Measurements from ENCODE around the gene INAFM2. TPM values are rescaled to one million over a fixed set of nuclear protein-coding genes. Genes with fewer than 3 reads are reported as not detected.

Gene INAFM2
- total RNA-seq, 2 experiments from 2014 or later, result 3.3 to 4.4 TPM

DNA sequence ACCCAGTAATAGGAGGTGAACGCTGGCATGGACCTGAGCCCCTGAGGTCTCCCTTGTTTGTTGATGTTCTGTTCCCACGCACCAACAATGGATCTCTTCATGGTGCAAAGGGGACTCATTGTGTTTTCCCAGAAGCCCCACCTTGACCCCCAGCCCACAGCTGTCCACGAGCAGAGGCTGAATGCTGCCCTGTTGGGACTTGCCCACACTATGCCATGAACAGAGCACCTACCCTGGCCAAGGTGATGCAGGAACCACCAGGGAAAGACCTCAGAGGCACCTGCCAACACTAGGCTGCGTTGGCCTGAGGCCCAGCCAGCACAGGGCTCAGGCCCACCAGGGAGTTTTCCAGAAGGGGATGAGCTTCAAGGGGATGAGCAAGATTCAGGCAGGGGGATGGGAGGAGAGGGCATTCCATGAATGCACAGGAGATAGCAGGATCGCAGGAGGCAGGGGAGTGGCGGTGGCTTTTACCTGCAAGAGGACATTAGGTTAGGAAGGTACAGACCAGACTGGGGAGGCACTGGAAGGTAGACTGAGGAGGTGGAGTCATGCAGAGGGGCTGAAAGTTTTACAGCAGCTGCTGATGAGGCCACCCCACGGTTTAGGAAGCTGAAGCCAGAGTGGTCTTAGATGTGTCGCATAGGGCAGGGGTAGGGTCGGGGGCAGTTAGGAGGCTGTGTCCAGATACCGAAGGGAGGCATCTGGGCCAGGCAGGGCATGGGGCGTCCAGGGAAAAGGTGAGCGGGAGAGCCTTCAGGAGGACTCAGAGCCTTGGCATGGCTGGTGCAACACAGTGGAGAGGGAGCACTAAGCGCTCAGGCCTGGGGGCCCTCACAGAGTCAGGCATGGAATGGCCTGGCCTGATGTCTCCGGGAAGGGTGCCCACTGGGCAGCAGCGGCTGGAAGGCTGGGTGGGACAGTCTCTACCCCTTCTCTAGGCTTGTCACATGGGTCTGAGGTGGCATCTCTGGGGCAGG, 23.4 kb downstream of the INAFM2 start:
- no TSS peak for BruUV-seq (replicated peaks)
- H3K27ac ChIP-seq (ENCODE audit: low read depth, low read length, poor library complexity, severe bottlenecking), result no peak overlapping the region
- intact Hi-C loops (cut with micrococcal nuclease; ENCODE audit: unreplicated experiment), result no loop called here
- CTCF ChIA-PET (ENCODE audit: unreplicated experiment), result no interaction called here
- DNase-seq (ENCODE audit: low spot score), result no peak
- H3K9me3 ChIP-seq (ENCODE audit: low read length), result no peaks in the 10 kb centered on the region
- peaks cover 4% of the 10 kb centered on the region for H3K4me1 ChIP-seq (ENCODE audit: insufficient read depth, low read length, poor library complexity, severe bottlenecking)
- POLR2A ChIA-PET, result no interaction called here
- no peak overlapping the region for H2AFZ ChIP-seq (ENCODE audit: low read length)
- no peaks in the 10 kb centered on the region for H3K36me3 ChIP-seq (ENCODE audit: insufficient read depth, low read length)
- no peaks in the 10 kb centered on the region for H3K79me2 ChIP-seq (ENCODE audit: insufficient read depth, low read depth, low read length)
- TF ChIP-seq EZH2phosphoT487 (IDR thresholded peaks at IDR 0.05; ENCODE audit: borderline replicate concordance, low read depth, low read length), result no peak
- TF ChIP-seq, protein P1, sequence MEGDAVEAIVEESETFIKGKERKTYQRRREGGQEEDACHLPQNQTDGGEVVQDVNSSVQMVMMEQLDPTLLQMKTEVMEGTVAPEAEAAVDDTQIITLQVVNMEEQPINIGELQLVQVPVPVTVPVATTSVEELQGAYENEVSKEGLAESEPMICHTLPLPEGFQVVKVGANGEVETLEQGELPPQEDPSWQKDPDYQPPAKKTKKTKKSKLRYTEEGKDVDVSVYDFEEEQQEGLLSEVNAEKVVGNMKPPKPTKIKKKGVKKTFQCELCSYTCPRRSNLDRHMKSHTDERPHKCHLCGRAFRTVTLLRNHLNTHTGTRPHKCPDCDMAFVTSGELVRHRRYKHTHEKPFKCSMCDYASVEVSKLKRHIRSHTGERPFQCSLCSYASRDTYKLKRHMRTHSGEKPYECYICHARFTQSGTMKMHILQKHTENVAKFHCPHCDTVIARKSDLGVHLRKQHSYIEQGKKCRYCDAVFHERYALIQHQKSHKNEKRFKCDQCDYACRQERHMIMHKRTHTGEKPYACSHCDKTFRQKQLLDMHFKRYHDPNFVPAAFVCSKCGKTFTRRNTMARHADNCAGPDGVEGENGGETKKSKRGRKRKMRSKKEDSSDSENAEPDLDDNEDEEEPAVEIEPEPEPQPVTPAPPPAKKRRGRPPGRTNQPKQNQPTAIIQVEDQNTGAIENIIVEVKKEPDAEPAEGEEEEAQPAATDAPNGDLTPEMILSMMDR (conservative IDR thresholded peaks at IDR 0.05; ENCODE audit: low read length), result no peak
- H3K4me2 ChIP-seq (ENCODE audit: low read length), result no peak overlapping the region
- no peak overlapping the region for H3K4me3 ChIP-seq (ENCODE audit: low read depth, low read length, poor library complexity, severe bottlenecking)
- no peaks in the 10 kb centered on the region for H3K9me2 ChIP-seq (ENCODE audit: insufficient read depth, low read length)
- no peaks in the 10 kb centered on the region for H4K20me1 ChIP-seq (ENCODE audit: insufficient read depth, low read length)

- Histone ChIP-seq H3K9me3 (ENCODE audit: low read length) (no peaks in the 10 kb centered on the region), H3K27ac (ENCODE audit: low read depth, low read length, poor library complexity, severe bottlenecking) (no peak overlapping the region), H3K4me3 (ENCODE audit: low read depth, low read length, poor library complexity, severe bottlenecking) (no peak overlapping the region), H4K20me1 (ENCODE audit: insufficient read depth, low read length) (no peaks in the 10 kb centered on the region), H3K4me1 (ENCODE audit: insufficient read depth, low read length, poor library complexity, severe bottlenecking) (peaks cover 4% of the 10 kb centered on the region), H3K79me2 (ENCODE audit: insufficient read depth, low read depth, low read length) (no peaks in the 10 kb centered on the region), H3K36me3 (ENCODE audit: insufficient read depth, low read length) (no peaks in the 10 kb centered on the region), H3K4me2 (ENCODE audit: low read length) (no peak overlapping the region), H2AFZ (ENCODE audit: low read length) (no peak overlapping the region), H3K9me2 (ENCODE audit: insufficient read depth, low read length) (no peaks in the 10 kb centered on the region)
- POLR2A ChIA-PET, result no interaction called here
- no peak for TF ChIP-seq EZH2phosphoT487 (IDR thresholded peaks at IDR 0.05; ENCODE audit: borderline replicate concordance, low read depth, low read length)
- TF ChIP-seq, protein P1 (conservative IDR thresholded peaks at IDR 0.05; ENCODE audit: low read length), result no peak
- CTCF ChIA-PET (ENCODE audit: unreplicated experiment), result no interaction called here
- no peak for DNase-seq (ENCODE audit: low spot score)
- intact Hi-C loops (cut with micrococcal nuclease; ENCODE audit: unreplicated experiment), result no loop called here
- no TSS peak for BruUV-seq (replicated peaks)
Measured at GRCh38 chr15:40347559-40348473, 24.3 kb downstream of the INAFM2 start.

All from OCI-LY7 (cell line).